Superior temporal gyrus (tissue), 1 donor: ENCODE results near the gene C1orf87.
A peak's percentile ranks its signal among the peaks of the same experiment; 100 is the strongest.
"Not testable (repeated sequence)": the region's sequence is repeated elsewhere in the genome, so short reads cannot be mapped to it uniquely, and the experiment has no call there.

Experiments
- DNase-seq: peaks from one replicate; pipeline ENCODE4 v3.0.0-alpha.2; 2016; ENCODE audit errors: extremely low spot score

C1orf87 gene

GRCh38 chr1:59994302-59995198 is 79.0 kb downstream of the C1orf87 start:
- no peak for DNase-seq

DNA sequence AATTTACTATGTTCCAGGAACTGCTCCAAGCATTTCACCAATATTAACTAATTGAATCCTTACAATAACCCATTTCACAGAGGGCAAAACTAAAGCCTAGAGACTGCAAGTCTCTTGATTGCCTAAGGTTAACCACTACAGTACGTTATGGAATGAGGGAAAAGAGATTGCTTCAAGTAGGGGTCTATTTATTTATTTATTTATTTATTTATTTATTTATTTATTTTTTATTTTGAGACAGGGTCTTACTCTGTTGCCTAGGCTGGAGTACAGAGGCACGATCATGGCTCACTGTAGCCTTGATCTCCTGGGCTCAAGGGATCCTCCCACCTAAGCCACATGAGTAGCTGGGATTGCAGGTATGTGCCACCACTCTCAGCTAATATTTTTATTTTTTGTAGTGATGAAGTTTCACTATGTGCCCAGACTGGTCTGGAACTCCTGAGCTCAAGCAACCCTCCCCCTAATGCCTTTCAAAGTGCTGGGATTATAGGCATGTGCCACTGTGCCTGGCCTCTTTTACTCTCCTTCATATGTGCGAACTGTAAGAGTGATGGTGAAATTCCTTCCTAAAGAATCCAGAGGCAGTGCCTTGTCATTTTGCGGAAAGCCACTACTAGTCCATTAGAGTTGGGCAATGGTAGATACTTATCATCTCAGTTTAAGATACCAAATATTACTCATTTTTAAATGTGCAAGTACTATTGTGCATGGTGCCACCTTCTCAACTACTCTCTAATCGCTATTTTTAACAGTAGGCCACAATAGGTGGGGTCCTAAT is 81.3 kb downstream of the C1orf87 start:
- DNase-seq, result no peak

DNA sequence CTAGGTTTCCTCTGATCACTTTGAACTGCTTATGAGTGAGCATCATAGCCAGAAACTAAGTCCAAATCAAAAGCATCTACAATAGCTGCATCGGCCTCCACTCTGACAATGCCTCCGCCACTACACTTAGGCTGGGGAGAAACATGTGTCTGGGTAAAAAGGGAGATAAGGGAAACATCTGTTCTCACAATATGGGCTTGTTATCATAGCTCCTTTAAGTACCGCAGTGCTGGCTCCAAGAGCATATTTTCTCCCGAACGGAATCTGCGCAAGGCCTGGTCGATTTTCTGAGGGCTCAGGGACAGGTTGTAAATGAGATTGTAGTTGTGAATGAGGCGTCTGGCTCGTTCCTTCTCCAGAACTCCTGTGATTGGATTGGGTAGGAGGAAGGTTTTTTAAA is 83.1 kb downstream of the C1orf87 start:
- DNase-seq, result no peak

DNA sequence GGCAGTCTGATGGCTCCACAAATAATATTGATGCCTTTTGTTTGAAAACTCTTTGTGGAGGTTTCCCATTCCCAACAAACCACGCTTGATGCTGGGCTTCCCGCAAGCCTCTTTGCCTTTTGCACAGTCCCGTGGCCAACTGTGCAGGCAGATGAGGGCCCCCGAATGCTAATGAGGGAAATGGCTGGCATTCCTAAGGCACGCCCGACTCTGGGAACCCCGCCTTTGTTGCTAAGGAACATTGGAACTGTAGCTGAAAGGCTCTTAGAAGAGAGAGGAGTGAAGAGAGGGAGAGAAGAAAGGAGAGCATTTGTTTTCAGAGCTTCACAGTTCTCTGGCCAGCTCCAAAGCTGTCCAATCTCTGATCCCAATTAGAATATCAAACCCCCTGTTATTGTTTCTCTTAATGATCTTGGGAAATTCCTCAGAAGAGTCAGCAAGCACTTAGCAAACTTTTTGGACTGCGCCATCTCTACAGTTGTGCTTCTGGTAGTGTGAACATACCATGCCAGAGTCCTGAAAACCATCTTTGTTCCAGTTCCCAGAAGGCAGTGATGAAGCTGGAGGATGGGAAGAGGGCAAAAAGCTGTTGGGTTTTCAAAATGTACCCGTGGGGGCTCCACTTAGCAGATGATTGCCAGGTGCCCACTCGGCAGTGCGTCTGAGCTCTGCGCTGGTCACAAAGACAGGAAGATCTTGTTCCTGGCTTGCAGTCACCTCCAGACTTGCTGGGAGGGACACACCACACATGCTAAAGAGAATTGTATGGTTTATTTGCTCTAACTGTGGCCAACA is 86.9 kb downstream of the C1orf87 start:
- DNase-seq, result peak; percentile 51

- no peak for DNase-seq
Observed at GRCh38 chr1:59985911-59986515, 87.6 kb downstream of the C1orf87 start.

GRCh38 chr1:59979666-59980065 is 93.9 kb downstream of the C1orf87 start:
- DNase-seq, result no peak

DNA sequence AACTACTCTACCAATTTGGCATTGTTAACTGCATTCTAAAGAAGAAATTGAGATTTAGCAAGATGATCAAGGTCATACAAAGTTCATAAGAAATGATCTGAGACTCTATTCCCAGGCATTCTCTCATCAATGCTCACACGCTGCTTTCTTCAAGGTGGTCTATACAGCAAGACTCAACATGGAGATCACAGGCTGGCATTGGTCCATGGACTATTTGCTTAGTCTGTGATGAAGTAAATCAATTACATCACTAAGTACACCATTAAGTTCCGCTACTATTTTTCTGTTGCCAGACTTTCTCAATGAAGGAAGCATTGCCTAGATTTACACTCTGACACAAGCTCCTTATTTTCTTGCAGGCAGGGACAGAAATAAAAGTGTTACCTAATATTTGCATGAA is 95.1 kb downstream of the C1orf87 start:
- no peak for DNase-seq

- no peak for DNase-seq
Observed at GRCh38 chr1:59978026-59978425, 95.5 kb downstream of the C1orf87 start.

DNA sequence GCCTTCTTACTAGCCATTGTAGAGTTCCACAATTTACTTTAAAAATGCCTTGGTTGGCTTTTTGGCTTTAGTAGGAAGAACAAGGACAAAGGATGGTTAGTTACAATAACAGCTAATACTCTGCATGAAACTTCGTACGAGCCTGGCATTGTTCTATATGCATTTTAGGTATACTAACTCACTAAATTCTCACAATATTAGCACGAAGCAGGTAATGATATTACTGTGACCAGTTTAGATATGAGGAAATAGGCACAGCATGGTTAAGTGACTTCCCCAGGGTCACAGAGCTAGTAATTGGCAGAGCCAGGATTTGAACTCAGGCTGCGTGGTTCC is 96.5 kb downstream of the C1orf87 start:
- no peak for DNase-seq

DNA sequence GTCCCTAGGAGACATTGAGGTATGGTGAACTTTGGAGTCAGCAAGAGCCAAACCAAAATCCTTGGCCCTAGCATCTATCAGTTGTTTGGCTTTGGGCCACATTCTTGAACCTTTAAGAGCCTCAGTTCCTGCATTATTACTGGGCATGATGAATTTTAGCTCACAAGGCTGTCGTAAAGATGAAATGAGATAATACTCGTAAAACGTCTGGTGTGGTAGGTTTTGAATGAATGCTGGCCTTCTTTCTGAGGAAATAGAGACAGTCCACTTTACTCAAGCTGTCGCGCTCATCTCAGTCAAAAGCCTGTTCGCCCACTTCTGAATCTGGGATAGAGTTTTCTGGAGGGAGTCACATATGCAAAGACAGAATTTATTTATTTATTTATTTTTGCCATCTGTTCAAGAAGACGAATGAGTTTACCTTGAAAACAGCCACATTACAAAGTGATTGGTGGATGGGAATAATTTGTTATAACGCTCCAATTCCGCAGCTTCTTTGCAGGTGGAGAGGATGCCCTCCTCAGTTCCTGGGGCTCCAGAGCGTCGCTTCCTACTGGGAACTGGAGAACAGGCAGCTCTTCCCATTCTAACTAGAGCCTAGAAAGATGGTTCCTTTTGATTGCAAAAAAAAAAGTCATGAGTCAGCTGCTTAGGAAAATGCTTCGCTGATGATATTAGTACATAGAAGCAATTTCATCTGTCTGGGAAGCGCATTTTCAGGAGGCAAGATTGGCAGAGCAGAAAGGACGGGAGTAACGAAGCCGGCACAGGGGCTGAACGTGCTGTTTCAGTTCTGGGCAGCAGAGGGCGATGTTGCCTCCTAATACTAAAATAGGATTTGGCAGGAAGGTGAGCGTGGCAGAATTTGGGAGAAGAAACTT is 97.1 kb downstream of the C1orf87 start:
- DNase-seq, result peak; percentile 86

DNA sequence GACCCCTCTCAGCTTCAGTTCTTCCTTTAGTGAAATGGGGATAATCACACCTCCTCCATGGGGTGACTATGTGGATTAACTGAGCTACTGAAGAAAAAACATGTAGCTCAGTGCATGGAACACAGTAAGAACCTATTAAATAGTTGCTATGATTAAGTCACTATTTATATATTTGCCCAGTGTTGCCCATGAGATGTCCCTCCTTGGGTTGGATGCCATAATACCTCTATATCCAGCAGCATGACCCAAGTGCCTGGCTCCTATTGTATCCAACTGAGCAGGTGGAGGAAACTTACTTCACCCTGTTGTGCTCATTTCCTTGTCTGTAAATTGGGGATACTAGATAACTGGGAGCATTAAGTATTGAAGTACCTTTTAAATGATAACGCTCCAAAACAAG is 99.9 kb downstream of the C1orf87 start:
- no peak for DNase-seq

- DNase-seq, result no peak
Observed at GRCh38 chr1:59972216-59972927, 101.2 kb downstream of the C1orf87 start.

DNA sequence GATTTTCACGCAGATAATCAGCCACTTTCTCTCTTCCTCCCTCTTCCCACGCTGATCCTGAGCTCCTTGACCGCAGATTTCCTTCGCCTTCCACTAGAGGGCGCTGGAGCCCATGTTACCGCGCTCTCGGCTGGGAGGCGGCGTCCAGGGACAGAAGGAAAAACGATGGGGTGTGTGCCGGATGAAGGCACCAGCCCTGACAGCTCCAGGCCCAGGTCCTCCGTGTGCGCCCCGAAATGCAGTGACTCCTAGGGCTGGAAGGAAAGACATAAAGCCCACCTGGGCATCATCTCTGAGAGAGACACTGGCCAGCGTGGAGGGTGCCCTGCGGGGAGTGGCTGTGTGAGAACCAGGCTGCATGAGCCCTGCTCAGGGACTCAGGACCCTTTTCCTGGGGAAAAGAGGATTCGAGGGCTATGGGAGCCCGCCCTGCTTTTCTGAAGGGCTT is 102.1 kb downstream of the C1orf87 start:
- peak; percentile 88 for DNase-seq

GRCh38 chr1:59969542-59970175 is 103.9 kb downstream of the C1orf87 start:
- DNase-seq, result not testable (repeated sequence)

- not testable (repeated sequence) for DNase-seq
Observed at GRCh38 chr1:59968746-59969145, 104.8 kb downstream of the C1orf87 start.

- DNase-seq, result no peak
Observed at GRCh38 chr1:59967780-59968179, 105.8 kb downstream of the C1orf87 start.

- DNase-seq, result no peak
Observed at GRCh38 chr1:59967141-59967697, 106.4 kb downstream of the C1orf87 start.

DNA sequence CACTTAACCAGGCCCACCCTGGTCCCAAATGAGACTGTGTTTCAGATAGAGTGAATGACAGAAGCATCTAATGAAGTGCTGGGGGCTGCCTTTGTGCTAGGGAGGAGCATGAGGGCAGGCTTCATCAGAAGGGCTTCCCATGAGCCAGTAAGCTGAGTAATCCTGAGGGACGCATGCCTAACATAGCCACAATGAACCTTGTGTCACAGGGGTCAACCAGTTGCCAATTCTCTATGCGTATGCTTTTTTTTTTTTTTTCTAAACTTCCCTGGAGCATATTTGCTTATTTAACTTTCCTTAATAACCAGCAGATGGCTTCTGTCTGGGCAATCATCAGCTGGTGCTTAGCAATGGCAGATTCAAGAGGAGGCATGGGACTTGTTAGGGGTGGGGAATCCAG is 121.5 kb downstream of the C1orf87 start:
- no peak for DNase-seq

DNA sequence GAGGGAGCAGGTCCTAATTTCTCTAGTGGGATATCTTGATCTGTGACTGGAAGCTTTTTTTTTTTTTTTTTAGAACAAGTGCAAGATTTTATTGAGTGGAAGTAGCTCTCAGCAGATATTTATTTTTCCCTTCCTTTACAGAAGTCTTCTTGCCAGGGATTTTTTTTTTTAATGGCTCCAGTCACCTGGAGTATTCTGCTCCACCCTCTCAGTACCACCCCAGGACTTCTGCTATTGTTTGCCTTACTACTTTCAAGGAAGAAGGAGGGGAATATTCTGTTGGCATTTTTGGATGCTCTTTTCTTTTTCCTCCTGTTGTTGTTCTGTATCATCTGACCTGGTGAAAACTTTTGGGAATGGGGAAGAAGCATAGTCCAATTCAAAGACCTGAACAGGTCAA is 123.9 kb downstream of the C1orf87 start:
- no peak for DNase-seq
